HepG2 (cell line): ENCODE data around the gene FABP1.

Experiments used
- CCAR2 ChIP-seq: fragments of 200-400 bp; formaldehyde crosslinking; optimal IDR thresholded peaks from 2 replicates; pipeline ENCODE3; 2018; ENCODE audit warnings: low read depth, mild to moderate bottlenecking, low read length, moderate library complexity
- ZBTB26 ChIP-seq: IDR thresholded peaks from 2 replicates; pipeline ENCODE4 v1.6.1; 2016; ENCODE audit warnings: missing compliant biosample characterization, missing genetic modification reagents, borderline replicate concordance

DNA sequence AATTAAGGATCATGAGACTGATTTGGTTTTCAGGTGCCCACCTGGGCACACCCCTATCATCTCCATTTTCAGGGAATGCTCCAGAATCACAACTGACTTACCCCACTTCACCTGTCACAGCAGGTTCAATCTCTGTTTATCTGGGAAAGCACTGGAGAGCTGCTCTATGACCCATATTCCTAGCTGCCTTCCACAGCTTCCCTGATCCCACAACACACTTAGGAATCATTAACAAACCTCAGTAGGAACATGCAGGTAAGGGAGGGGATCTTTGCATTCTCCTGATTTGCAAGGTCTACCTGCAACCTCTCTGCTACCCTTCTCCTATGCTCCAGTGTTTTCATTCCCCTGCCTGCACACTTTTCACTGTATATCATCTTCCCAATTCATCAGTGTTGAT is 18.7 kb upstream of the FABP1 start:
- TF ChIP-seq ZBTB26 (CRISPR knock-in tag) (no peak), CCAR2 (no peak)
